NK-92 (cell line): ENCODE data around the gene WFIKKN1.

Experiments
- DNase-seq: peaks from one replicate; lab custom pipeline; 2025; ENCODE audit not compliant: unreplicated experiment; lab: John Stamatoyannopoulos, UW

WFIKKN1 gene

GRCh38 chr16:621526-622105, 9.2 kb upstream of the WFIKKN1 start:
- DNase-seq, result no peak

- no peak for DNase-seq
Measured at GRCh38 chr16:622920-623280, 7.9 kb upstream of the WFIKKN1 start.

DNA sequence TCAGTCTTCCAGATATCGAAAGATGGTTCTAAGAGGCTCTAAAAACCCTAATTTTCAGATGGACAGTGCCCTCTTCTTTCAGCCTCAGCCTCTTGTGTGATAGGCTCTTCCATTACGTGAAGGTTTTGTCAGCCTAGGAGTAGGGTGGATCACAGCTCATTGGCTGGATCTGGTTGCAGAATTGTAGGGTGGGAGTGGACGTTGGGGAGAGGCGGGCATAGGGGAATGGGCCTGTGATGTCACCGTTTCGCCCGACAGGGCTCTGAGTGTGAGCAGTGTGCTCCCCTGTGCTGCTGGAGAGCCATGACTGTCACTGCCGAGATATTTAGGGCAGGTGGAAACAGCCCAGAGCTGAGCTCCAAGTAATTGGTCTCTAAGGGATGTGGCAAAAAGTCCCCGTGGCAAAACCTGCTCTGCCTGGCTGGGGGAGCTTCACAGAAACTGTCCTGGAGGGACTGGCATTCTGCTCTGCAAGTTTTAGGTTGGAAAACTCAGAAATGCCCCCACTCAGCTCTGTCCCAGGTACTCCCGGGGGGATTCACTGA, 6.2 kb upstream of the WFIKKN1 start:
- no peak for DNase-seq

GRCh38 chr16:625117-625976, 5.4 kb upstream of the WFIKKN1 start:
- DNase-seq, result no peak

DNA sequence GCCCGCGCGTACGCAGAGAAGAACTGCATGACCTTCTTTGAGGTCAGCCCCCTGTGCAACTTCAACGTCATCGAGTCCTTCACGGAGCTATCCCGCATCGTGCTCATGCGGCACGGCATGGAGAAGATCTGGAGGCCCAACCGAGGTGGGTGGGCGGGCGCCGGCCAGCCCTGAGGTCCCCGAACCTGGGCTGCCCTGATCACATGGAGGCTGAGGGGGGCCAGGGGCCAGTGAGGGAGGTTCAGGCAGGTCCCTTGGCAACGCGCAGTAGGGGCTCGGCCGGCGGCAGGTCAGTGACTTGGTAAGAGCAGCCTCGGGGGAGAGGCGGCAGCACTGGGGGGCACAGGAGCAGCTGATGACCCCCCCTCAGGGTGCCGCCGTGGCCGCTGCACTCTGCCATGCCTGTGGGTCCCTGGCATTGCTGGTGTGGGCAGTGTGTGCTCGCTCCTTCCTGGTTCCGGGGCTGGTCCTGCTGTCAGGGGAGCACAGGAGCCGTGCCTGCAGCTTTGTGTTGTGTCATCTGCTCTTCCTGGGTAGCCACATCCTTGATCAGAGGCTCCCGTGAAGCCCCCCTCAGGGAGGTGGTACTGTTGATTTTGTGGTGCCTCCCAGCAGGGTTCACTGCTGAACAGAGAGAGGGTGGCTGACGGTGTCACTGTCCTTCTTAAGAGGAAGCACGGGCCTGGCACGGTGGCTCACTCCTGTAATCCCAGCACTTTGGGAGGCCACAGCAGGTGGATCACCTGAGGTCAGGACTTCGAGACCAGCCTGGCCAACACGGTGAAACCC, 4.6 kb upstream of the WFIKKN1 start:
- DNase-seq, result no peak

DNA sequence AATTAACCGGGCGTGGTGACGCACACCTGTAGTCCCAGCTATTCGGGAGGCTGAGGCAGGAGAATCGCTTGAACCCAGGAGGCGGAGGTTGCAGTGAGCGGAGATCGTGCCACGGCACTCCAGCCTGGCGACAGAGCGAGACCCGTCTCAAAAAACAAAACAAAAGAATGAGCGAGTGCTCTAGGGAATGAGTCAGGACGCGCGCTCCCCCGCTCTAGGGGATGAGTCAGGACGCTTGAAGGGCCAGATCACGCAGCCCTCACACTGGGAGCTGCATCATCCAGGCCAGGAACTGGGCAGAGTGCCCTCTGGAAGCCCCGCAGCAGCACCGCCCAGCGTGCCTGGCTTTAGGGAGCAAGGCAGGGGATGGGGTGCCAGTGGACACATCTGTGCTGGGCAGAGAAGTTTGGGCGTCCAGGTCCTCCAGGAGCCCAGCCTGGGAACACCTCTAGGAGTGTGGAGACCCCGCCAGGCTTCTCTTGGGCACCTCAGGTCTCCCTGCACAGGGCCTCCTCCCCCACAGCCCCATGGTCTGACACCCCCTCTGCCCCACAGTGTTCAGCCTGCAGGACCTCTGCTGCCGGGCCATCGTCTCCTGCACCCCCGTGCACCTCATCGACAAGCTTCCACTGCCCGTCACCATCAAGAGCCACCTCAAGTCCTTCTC, 3.9 kb upstream of the WFIKKN1 start:
- DNase-seq, result no peak

DNA sequence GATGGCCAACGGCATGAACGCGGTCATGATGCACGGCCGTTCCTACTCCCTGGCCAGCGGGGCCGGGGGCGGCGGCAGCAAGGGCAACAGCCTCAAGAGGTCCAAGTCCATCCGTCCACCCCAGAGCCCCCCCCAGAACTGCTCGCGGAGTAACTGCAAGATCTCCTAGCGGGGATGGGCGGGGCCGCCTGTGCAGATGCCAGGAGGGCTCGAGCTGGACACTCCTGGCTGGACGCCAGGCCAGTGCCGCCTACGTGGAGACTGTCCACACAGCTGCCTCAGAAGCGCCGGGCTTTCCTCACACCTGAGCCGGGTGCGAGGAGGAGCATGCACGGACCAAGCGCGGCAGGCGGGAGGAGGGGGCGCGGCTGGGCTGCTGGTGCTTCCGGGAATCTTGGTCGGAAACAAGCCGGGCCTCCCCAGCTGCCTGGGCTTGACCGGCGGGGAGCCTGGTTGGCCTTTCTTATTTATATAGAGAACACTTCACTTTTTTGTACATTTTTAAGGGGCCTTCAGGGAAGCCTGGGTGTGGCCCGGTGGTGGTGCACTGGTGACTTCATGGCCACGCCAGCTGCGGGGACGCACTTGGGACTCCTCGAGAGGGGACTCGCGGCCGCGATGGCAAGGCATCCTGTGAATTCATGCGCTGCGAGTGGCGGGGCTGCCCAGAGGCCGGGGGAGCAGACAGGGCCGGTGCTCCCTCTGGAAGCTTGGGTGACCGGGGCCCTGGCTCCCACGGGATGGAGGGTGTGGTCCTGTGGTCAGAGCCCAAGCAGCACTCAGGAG, 3.1 kb upstream of the WFIKKN1 start:
- no peak for DNase-seq

- DNase-seq, result no peak
Measured at GRCh38 chr16:628321-629061, 2.3 kb upstream of the WFIKKN1 start.

- DNase-seq, result no peak
Measured at GRCh38 chr16:629185-629832, 1.5 kb upstream of the WFIKKN1 start.

GRCh38 chr16:629833-630248, 944 bp upstream of the WFIKKN1 start:
- no peak for DNase-seq

- DNase-seq, result no peak
Measured at GRCh38 chr16:630249-630814, 453 bp upstream of the WFIKKN1 start.

GRCh38 chr16:631808-632358, 1.1 kb downstream of the WFIKKN1 start:
- no peak for DNase-seq

GRCh38 chr16:632486-633335, 1.9 kb downstream of the WFIKKN1 start:
- DNase-seq, result no peak

- DNase-seq, result no peak
Measured at GRCh38 chr16:633336-634050, 2.7 kb downstream of the WFIKKN1 start.

DNA sequence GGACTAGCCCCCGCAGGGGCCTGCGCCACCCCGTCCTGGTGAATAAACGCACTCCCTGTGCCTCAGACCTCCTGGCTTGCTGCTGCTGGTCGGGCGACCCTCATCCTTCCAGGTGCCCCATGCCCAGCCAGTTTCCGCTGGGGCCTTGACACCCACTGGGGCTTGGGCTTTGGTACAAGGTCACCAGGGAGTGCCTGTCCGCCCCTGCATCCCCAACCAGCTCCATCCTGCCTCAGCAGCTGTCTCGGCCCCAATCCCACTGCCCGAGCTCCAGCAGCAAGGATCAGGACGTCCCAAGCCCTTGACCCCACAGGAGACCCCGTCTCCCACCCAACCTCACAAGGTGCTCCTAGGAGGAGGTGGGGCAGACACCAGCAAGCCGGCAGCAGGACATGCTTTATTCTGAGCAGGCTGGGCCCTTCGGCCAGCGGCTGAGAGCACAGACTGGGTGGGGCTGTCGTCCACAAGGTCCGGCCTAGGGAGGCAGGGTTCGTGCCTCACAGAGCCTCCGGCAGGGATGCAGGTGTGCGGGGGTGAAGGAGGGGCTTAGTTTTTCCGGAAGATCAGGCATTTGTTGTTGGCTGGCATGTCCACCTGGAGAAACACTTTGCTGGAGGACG, 3.4 kb downstream of the WFIKKN1 start:
- DNase-seq, result no peak

- DNase-seq, result no peak
Measured at GRCh38 chr16:634996-635395, 4.2 kb downstream of the WFIKKN1 start.
